ENCODE results near the gene ARHGAP10.
A peak's percentile ranks its signal among the peaks of the same experiment; 100 is the strongest.

Gene ARHGAP10

GRCh38 chr4:147737623-147738022 lies 5.7 kb downstream of the ARHGAP10 start:
- TF ChIP-seq CTCF (IDR thresholded peaks at IDR 0.05; ENCODE audit: control extremely low read depth, extremely low read depth, low read depth, missing control alignments): no peak
- ChIA-PET POLR2A (no interaction called here), CTCF (interaction anchor here (1.4 to 4.7 kb wide), 5 partner anchors 11 to 128 kb away, joined by 3 to 26 read pairs (median 8); no protein-coding TSS in a partner anchor)
- no peak for DNase-seq (ENCODE audit: extremely low spot score)

- POLR2A ChIA-PET: interaction anchor here (0.7 kb wide), 1 partner anchor 40 kb away, joined by 5 read pairs; no protein-coding TSS in a partner anchor
- CTCF ChIA-PET: interaction anchor here (1.0 to 4.7 kb wide), 7 partner anchors 10 to 127 kb away, joined by 3 to 26 read pairs (median 4); no protein-coding TSS in a partner anchor
- DNase-seq (ENCODE audit: extremely low spot score): no peak
- no peak for TF ChIP-seq CTCF (IDR thresholded peaks at IDR 0.05; ENCODE audit: control extremely low read depth, extremely low read depth, low read depth, missing control alignments)
These were observed 7.4 kb downstream of the ARHGAP10 start for GRCh38 chr4:147739239-147739823.

GRCh38 chr4:147740176-147740575 lies 8.3 kb downstream of the ARHGAP10 start:
- no peak for DNase-seq (ENCODE audit: extremely low spot score)
- CTCF ChIA-PET: interaction anchor here (1.0 to 4.7 kb wide), 5 partner anchors 8 to 126 kb away, joined by 3 to 26 read pairs (median 3); partner anchors contain the start of gene ARHGAP10
- no peak for TF ChIP-seq CTCF (IDR thresholded peaks at IDR 0.05; ENCODE audit: control extremely low read depth, extremely low read depth, low read depth, missing control alignments)
- POLR2A ChIA-PET: no interaction called here

- no peak for DNase-seq (ENCODE audit: extremely low spot score)
- no peak for TF ChIP-seq CTCF (IDR thresholded peaks at IDR 0.05; ENCODE audit: control extremely low read depth, extremely low read depth, low read depth, missing control alignments)
- ChIA-PET CTCF (interaction anchor here (1.0 to 1.6 kb wide), 3 partner anchors 9 to 44 kb away, joined by 3 read pairs; partner anchors contain the start of gene ARHGAP10), POLR2A (interaction anchor here (0.6 kb wide), 1 partner anchor 10 kb away, joined by 4 read pairs; no protein-coding TSS in a partner anchor)
These were observed 9.4 kb downstream of the ARHGAP10 start for GRCh38 chr4:147741190-147741788.

GRCh38 chr4:147747787-147748454 lies 16.0 kb downstream of the ARHGAP10 start:
- DNase-seq (ENCODE audit: extremely low spot score): no peak
- POLR2A ChIA-PET: no interaction called here
- no peak for TF ChIP-seq CTCF (IDR thresholded peaks at IDR 0.05; ENCODE audit: control extremely low read depth, extremely low read depth, low read depth, missing control alignments)
- CTCF ChIA-PET: interaction anchor here (0.8 to 1.6 kb wide), 4 partner anchors 14 to 97 kb away, joined by 3 to 4 read pairs (median 3); partner anchors contain the start of gene ARHGAP10

- no peak for TF ChIP-seq CTCF (IDR thresholded peaks at IDR 0.05; ENCODE audit: control extremely low read depth, extremely low read depth, low read depth, missing control alignments)
- DNase-seq (ENCODE audit: extremely low spot score): peak; percentile 58
- POLR2A ChIA-PET: no interaction called here
- CTCF ChIA-PET: interaction anchor here (1.8 to 2.0 kb wide), 3 partner anchors 12 to 117 kb away, joined by 4 to 11 read pairs (median 8); partner anchors contain the start of gene ARHGAP10
These were observed 18.0 kb downstream of the ARHGAP10 start for GRCh38 chr4:147749811-147750321.

All from GM10248 (cell line).